Measurements from ENCODE around the gene BBX.
A peak's percentile ranks its signal among the peaks of the same experiment; 100 is the strongest.

BBX gene

DNA sequence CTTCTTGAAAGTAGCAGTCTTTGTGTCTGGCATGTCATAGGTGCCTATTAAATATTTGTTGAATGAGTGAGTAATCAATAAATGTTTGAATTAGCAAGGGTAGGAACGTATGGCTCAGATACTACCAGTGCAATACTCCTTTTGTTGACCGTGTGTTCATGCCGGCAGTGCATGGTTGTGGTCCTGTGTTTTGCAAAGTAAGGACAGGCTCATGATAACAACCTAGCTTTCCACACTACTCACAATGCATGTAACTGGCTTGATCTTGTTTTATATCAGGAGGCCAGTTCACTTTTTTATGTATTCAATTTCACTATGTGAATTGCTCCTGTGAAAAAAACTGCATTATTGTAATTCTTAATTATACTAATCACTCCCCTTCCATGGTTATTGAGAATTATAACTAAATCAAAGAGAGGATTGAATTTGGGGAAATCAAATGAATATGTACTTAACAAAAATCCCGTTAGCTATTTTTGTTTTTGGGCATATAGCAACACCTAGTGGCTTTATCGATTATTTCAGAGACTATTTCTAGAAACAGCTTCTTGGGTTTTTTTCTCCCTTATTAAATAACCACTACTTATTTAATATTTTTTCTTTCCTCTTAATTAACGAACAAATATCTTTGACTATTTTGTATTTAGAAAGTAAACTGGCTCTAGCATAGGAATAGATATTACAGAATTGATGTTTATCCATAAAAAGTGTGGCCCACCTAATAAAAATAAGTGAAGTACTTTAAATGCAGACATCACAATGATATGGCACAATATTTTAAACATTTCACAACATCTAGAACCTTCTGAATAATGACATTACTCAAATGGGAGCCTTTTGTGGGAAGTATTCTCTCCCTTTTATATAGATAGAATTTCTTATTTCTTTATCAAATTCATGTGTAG lies 218.5 kb downstream of the BBX start:
- H2BK120ac ChIP-seq (ENCODE audit: low read depth, low read length) = no peak overlapping the region
- H3K23ac ChIP-seq (ENCODE audit: low read length) = no peak overlapping the region
- H2AK5ac ChIP-seq (ENCODE audit: low read length) = no peak overlapping the region
- no peaks in the 10 kb centered on the region for H3K4me1 ChIP-seq (ENCODE audit: control insufficient read depth, low read depth, low read length)
- no peak overlapping the region for H2BK15ac ChIP-seq (replicated peaks; ENCODE audit: low read depth)
- no peaks in the 10 kb centered on the region for H3K79me1 ChIP-seq (ENCODE audit: low read length)
- H3K27ac ChIP-seq (ENCODE audit: low read depth, low read length) = no peak overlapping the region
- H3K36me3 ChIP-seq (ENCODE audit: control insufficient read depth, insufficient read depth, low read length) = no peaks in the 10 kb centered on the region
- H2BK5ac ChIP-seq (ENCODE audit: low read length) = no peak overlapping the region
- no peak overlapping the region for H4K5ac ChIP-seq (ENCODE audit: low read length)
- H3K4ac ChIP-seq (ENCODE audit: low read depth, low read length) = no peak overlapping the region
- WGBS (ENCODE audit: extremely low coverage, insufficient coverage, low lambda C conversion rate) = 100% methylated on average over 1 of the region's 6 CpGs
- no peaks in the 10 kb centered on the region for H3K27me3 ChIP-seq (ENCODE audit: insufficient read depth, low read length, poor library complexity)
- no peaks in the 10 kb centered on the region for H3K79me2 ChIP-seq (ENCODE audit: control insufficient read depth, insufficient read depth, low read length)
- H3K56ac ChIP-seq (ENCODE audit: low read length) = no peak overlapping the region
- no peak overlapping the region for H3K18ac ChIP-seq (ENCODE audit: low read length)
- no peak overlapping the region for H3K4me3 ChIP-seq (ENCODE audit: low read length)
- no peak overlapping the region for H4K8ac ChIP-seq (ENCODE audit: low read depth, low read length)
- H3K9ac ChIP-seq (ENCODE audit: low read length) = no peak overlapping the region
- H3K4me2 ChIP-seq (ENCODE audit: low read length) = no peak overlapping the region
- DNase-seq = peak; percentile 36

DNA sequence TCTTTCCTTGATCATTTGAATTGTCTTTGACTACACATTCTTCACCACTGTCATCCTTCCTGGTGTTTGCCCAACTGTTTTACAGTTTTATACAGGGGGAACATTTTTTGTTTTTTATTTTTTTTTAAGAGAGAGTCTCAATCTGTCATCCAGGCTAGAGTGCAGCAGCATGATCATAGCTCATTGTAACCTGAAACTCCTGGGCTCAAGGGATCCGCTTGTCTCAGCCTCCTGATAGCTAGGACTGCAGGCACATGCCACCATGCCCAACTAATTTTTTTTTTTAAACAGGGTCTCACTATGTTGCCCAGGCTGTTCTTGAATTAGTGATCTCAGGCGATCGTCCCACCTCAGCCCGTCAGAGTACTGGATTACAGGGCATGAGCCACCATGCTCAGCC lies 222.6 kb downstream of the BBX start:
- Histone ChIP-seq H3K4ac (ENCODE audit: low read depth, low read length) (no peak overlapping the region), H3K18ac (ENCODE audit: low read length) (no peak overlapping the region), H2BK5ac (ENCODE audit: low read length) (no peak overlapping the region), H3K4me3 (ENCODE audit: low read length) (no peak overlapping the region), H4K8ac (ENCODE audit: low read depth, low read length) (no peak overlapping the region), H2BK120ac (ENCODE audit: low read depth, low read length) (no peak overlapping the region), H3K23ac (ENCODE audit: low read length) (no peak overlapping the region), H3K9ac (ENCODE audit: low read length) (no peak overlapping the region), H3K27ac (ENCODE audit: low read depth, low read length) (no peak overlapping the region), H3K79me1 (ENCODE audit: low read length) (no peaks in the 10 kb centered on the region), H2BK15ac (replicated peaks; ENCODE audit: low read depth) (no peak overlapping the region), H3K4me2 (ENCODE audit: low read length) (no peak overlapping the region), H3K79me2 (ENCODE audit: control insufficient read depth, insufficient read depth, low read length) (no peaks in the 10 kb centered on the region), H3K4me1 (ENCODE audit: control insufficient read depth, low read depth, low read length) (no peaks in the 10 kb centered on the region), H3K27me3 (ENCODE audit: insufficient read depth, low read length, poor library complexity) (no peaks in the 10 kb centered on the region), H4K5ac (ENCODE audit: low read length) (no peak overlapping the region), H2AK5ac (ENCODE audit: low read length) (no peak overlapping the region), H3K56ac (ENCODE audit: low read length) (no peak overlapping the region), H3K36me3 (ENCODE audit: control insufficient read depth, insufficient read depth, low read length) (no peaks in the 10 kb centered on the region)
- DNase-seq = no peak
- no CpG with 5 or more reads among the region's 4 CpGs for WGBS (ENCODE audit: extremely low coverage, insufficient coverage, low lambda C conversion rate)

DNA sequence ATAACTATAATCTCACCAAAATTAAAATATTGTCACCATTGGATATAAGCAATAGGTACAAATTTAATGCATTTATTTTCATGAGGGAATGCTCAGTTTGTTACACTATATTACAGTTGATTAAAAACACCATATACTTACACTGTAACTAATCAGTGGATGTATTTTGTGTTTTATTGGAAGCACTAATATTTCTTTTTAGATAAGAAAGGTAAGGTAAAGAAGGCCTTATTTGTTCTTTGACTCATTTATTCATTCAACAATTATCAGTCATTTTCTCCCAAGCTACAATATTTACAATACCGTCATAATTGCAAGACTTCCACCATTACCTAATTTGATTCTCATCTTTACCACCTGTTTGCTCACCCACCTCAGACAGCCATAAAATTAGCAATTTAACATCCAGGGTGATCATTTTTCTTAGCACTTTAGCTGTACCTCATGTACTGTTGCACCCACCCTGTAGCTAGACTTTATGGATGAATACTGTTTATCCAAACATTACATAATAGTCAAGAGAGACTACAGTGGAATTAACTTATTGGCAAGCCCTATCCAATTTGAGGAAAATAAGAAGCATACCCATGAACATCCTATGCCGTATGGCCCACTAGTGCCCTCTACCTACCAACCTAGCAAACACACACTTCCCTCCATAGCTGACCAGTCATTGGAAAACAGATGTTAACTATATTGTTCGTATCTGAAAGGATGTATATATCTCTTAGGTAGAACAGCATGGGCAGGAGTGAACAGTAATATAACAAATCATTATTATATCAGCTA lies 229.6 kb downstream of the BBX start:
- WGBS (ENCODE audit: extremely low coverage, insufficient coverage, low lambda C conversion rate) = no CpG with 5 or more reads among the region's 3 CpGs
- DNase-seq = peak; percentile 64

DNA sequence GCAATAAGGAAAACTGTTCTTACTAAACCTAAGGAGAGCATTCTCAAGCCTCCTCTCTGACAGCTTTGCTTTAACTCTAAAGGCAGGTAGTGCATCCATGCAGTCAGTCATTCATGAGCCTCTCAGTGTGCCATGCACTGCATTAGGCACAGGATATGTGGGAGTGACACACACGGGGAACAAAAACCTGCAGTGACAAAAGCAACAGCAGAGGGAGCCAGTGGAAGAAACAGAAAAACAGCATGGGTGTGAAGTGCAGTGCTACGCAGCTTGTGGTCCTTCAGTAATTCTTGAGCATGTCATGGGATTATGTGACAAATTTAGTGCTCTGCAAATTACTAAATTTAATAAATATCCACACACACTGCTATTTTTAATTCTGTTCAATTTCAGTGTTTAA lies 230.7 kb downstream of the BBX start:
- H2AK5ac ChIP-seq (ENCODE audit: low read length) = no peak overlapping the region
- no peak overlapping the region for H4K8ac ChIP-seq (ENCODE audit: low read depth, low read length)
- no peak overlapping the region for H3K23ac ChIP-seq (ENCODE audit: low read length)
- H2BK5ac ChIP-seq (ENCODE audit: low read length) = no peak overlapping the region
- peak; percentile 82 for DNase-seq
- no peak overlapping the region for H3K27ac ChIP-seq (ENCODE audit: low read depth, low read length)
- no peaks in the 10 kb centered on the region for H3K27me3 ChIP-seq (ENCODE audit: insufficient read depth, low read length, poor library complexity)
- no peak overlapping the region for H3K56ac ChIP-seq (ENCODE audit: low read length)
- H3K4me1 ChIP-seq (ENCODE audit: control insufficient read depth, low read depth, low read length) = no peaks in the 10 kb centered on the region
- no peak overlapping the region for H3K4ac ChIP-seq (ENCODE audit: low read depth, low read length)
- H3K4me3 ChIP-seq (ENCODE audit: low read length) = no peak overlapping the region
- H3K18ac ChIP-seq (ENCODE audit: low read length) = no peak overlapping the region
- no peaks in the 10 kb centered on the region for H3K36me3 ChIP-seq (ENCODE audit: control insufficient read depth, insufficient read depth, low read length)
- H2BK15ac ChIP-seq (replicated peaks; ENCODE audit: low read depth) = no peak overlapping the region
- H4K5ac ChIP-seq (ENCODE audit: low read length) = no peak overlapping the region
- H3K79me1 ChIP-seq (ENCODE audit: low read length) = no peaks in the 10 kb centered on the region
- H3K4me2 ChIP-seq (ENCODE audit: low read length) = no peak overlapping the region
- no CpG with 5 or more reads among the region's 2 CpGs for WGBS (ENCODE audit: extremely low coverage, insufficient coverage, low lambda C conversion rate)
- no peak overlapping the region for H2BK120ac ChIP-seq (ENCODE audit: low read depth, low read length)
- H3K79me2 ChIP-seq (ENCODE audit: control insufficient read depth, insufficient read depth, low read length) = no peaks in the 10 kb centered on the region
- no peak overlapping the region for H3K9ac ChIP-seq (ENCODE audit: low read length)

More for the DNA sequence above, 229.6 kb downstream of the BBX start:
- Histone ChIP-seq H3K79me2 (ENCODE audit: control insufficient read depth, insufficient read depth, low read length) (no peaks in the 10 kb centered on the region), H3K9ac (ENCODE audit: low read length) (no peak overlapping the region), H2BK5ac (ENCODE audit: low read length) (no peak overlapping the region), H3K79me1 (ENCODE audit: low read length) (no peaks in the 10 kb centered on the region), H3K4ac (ENCODE audit: low read depth, low read length) (no peak overlapping the region), H3K23ac (ENCODE audit: low read length) (no peak overlapping the region), H3K56ac (ENCODE audit: low read length) (no peak overlapping the region), H2BK120ac (ENCODE audit: low read depth, low read length) (no peak overlapping the region), H3K4me3 (ENCODE audit: low read length) (no peak overlapping the region), H4K8ac (ENCODE audit: low read depth, low read length) (no peak overlapping the region), H2AK5ac (ENCODE audit: low read length) (no peak overlapping the region), H3K18ac (ENCODE audit: low read length) (no peak overlapping the region), H3K4me1 (ENCODE audit: control insufficient read depth, low read depth, low read length) (no peaks in the 10 kb centered on the region), H4K5ac (ENCODE audit: low read length) (no peak overlapping the region), H3K27ac (ENCODE audit: low read depth, low read length) (no peak overlapping the region), H2BK15ac (replicated peaks; ENCODE audit: low read depth) (no peak overlapping the region), H3K36me3 (ENCODE audit: control insufficient read depth, insufficient read depth, low read length) (no peaks in the 10 kb centered on the region), H3K4me2 (ENCODE audit: low read length) (no peak overlapping the region), H3K27me3 (ENCODE audit: insufficient read depth, low read length, poor library complexity) (no peaks in the 10 kb centered on the region)

DNA sequence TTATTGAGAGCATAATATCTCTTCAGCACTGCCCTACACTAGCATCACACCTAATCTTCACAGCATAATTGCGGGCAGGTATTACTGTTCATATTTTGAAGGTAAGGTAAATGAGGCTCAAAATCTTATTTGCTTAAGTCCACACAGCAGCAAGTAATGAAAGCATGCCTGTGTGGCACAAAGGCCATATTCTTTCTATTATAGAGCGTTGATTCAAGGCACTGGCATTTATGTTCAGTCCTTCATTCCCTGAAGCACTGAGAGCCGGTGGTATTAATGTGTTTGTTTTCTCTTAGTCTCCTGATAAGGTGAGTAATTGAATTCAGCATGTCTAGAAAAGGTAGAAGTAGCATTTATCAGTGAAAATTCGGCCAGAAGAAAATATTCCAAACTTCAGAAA lies 231.2 kb downstream of the BBX start:
- DNase-seq = no peak
- Histone ChIP-seq H3K9ac (ENCODE audit: low read length) (no peak overlapping the region), H2AK5ac (ENCODE audit: low read length) (no peak overlapping the region), H3K79me1 (ENCODE audit: low read length) (no peaks in the 10 kb centered on the region), H3K56ac (ENCODE audit: low read length) (no peak overlapping the region), H3K23ac (ENCODE audit: low read length) (no peak overlapping the region), H4K5ac (ENCODE audit: low read length) (no peak overlapping the region), H2BK120ac (ENCODE audit: low read depth, low read length) (no peak overlapping the region), H3K79me2 (ENCODE audit: control insufficient read depth, insufficient read depth, low read length) (no peaks in the 10 kb centered on the region), H3K4ac (ENCODE audit: low read depth, low read length) (no peak overlapping the region), H3K27me3 (ENCODE audit: insufficient read depth, low read length, poor library complexity) (no peaks in the 10 kb centered on the region), H3K4me1 (ENCODE audit: control insufficient read depth, low read depth, low read length) (no peaks in the 10 kb centered on the region), H3K36me3 (ENCODE audit: control insufficient read depth, insufficient read depth, low read length) (no peaks in the 10 kb centered on the region), H3K4me3 (ENCODE audit: low read length) (no peak overlapping the region), H2BK5ac (ENCODE audit: low read length) (no peak overlapping the region), H3K27ac (ENCODE audit: low read depth, low read length) (no peak overlapping the region), H4K8ac (ENCODE audit: low read depth, low read length) (no peak overlapping the region), H3K4me2 (ENCODE audit: low read length) (no peak overlapping the region), H3K18ac (ENCODE audit: low read length) (no peak overlapping the region), H2BK15ac (replicated peaks; ENCODE audit: low read depth) (no peak overlapping the region)
- no CpG with 5 or more reads among the region's 4 CpGs for WGBS (ENCODE audit: extremely low coverage, insufficient coverage, low lambda C conversion rate)
